ENCODE data around the gene RFPL4AL1. TPM values are rescaled to one million over a fixed set of nuclear protein-coding genes. Genes with fewer than 3 reads are reported as not detected.
"Not testable (repeated sequence)": the region's sequence is repeated elsewhere in the genome, so short reads cannot be mapped to it uniquely, and the experiment has no call there.

RFPL4AL1 gene
- total RNA-seq (2021; fragmentation: NEBNext Ultra II Directional; extraction: Animal tissue kit (Norgen Biotek cat#: 25700)) (not detected in 2 replicates), polyA plus RNA-seq (2011; rRNA removed) (not detected in 2 replicates), polyA minus RNA-seq (2011; rRNA and poly(A)+ RNA removed) (not detected in 2 replicates)
- not detected for polyA plus RNA-seq (2011; cell fraction: cytosol; rRNA removed)
- not detected for polyA plus RNA-seq (2011; cell fraction: nucleus; rRNA removed)
- polyA plus RNA-seq (2012, experiment 1 of 2): not detected in 4 replicates
- polyA plus RNA-seq (2012, experiment 2 of 2): not detected
- not detected for polyA plus RNA-seq (2013, experiment 1 of 2)
- polyA plus RNA-seq (2013, experiment 2 of 2): not detected
- not detected for polyA minus RNA-seq (2011; cell fraction: cytosol; rRNA and poly(A)+ RNA removed)
- not detected for polyA minus RNA-seq (2011; cell fraction: nucleus; rRNA and poly(A)+ RNA removed)
- long read RNA-seq, experiment 1: 0 reads
- long read RNA-seq, experiment 2: 0 reads

- CTCF ChIA-PET (ENCODE audit: partially characterized antibody); POLR2A ChIA-PET (ENCODE audit: partially characterized antibody); H4K8ac ChIP-seq (ENCODE audit: extremely low read depth, insufficient read depth, low read length); H3K23me2 ChIP-seq (ENCODE audit: low read depth, low read length); H3K27me3 ChIP-seq (replicated peaks in 1 of 4; ENCODE audit: control insufficient read depth in 3 of 4, extremely low read depth in 1 of 4, insufficient read depth in 3 of 4, low read length in 3 of 4); H2BK20ac ChIP-seq (ENCODE audit: low read length); H4K5ac ChIP-seq (ENCODE audit: insufficient read length, low read depth, low read length); H3K4me1 ChIP-seq (replicated peaks in 1 of 4; ENCODE audit: control insufficient read depth in 3 of 4, insufficient read depth in 4 of 4, low read length in 3 of 4); FAIRE-seq; DNase-seq (ENCODE audit: low read depth in 1 of 2, low spot score in 2 of 2); H3K4me3 ChIP-seq (ENCODE audit: extremely low read depth in 1 of 4, insufficient read depth in 2 of 4, low read depth in 3 of 4, low read length in 4 of 4); H3K18ac ChIP-seq (ENCODE audit: extremely low read depth, low read length); H2AFZ ChIP-seq (ENCODE audit: low read length); H3K23ac ChIP-seq (ENCODE audit: insufficient read length); H3K4ac ChIP-seq (replicated peaks; ENCODE audit: insufficient read length, low read depth, low read length); H3K79me1 ChIP-seq (ENCODE audit: low read depth, low read length); H2BK120ac ChIP-seq (replicated peaks; ENCODE audit: low read depth, low read length); H3K79me2 ChIP-seq (ENCODE audit: control insufficient read depth in 1 of 2, insufficient read depth in 2 of 2, low read length in 2 of 2); H3K27ac ChIP-seq (ENCODE audit: low read depth, low read length); H2AK5ac ChIP-seq (ENCODE audit: low read depth, low read length); H3K14ac ChIP-seq (ENCODE audit: insufficient read length); H3K4me2 ChIP-seq (ENCODE audit: insufficient read depth in 1 of 2, low read depth in 2 of 2, low read length in 2 of 2); H3K56ac ChIP-seq (replicated peaks; ENCODE audit: insufficient read length, low read depth, low read length); H2BK5ac ChIP-seq (ENCODE audit: low read depth, low read length); H4K20me1 ChIP-seq (replicated peaks in 1 of 2; ENCODE audit: control insufficient read depth in 1 of 2, insufficient read depth in 2 of 2, low read length in 2 of 2); H3K9ac ChIP-seq (replicated peaks in 1 of 4; ENCODE audit: extremely low read depth in 1 of 4, low read depth in 3 of 4, low read length in 3 of 4); H2BK12ac ChIP-seq (ENCODE audit: low read depth, low read length); H4K91ac ChIP-seq (replicated peaks; ENCODE audit: insufficient read length, low read length); H3K36me3 ChIP-seq (ENCODE audit: control insufficient read depth in 2 of 4, insufficient read depth in 4 of 4, low read length in 3 of 4); H2BK15ac ChIP-seq (ENCODE audit: low read length): not testable (repeated sequence)
- WGBS, 2 experiments (ENCODE audit: extremely low coverage in 1 of 2, insufficient coverage in 1 of 2, insufficient read length in 1 of 2, insufficient replicate concordance in 2 of 2, low coverage in 1 of 2, low lambda C conversion rate in 2 of 2, missing lambda C conversion rate in 1 of 2): 77% methylated on average over 5 of the region's 6 CpGs; no CpG with 5 or more reads in 1 of the 2 experiments
- H3K9me3 ChIP-seq (ENCODE audit: insufficient read depth in 2 of 2, low read depth in 1 of 2, low read length in 1 of 2): peaks cover 40 to 48% of the 10 kb centered on the region in 2 experiments
Measured at GRCh38 chr19:55768818-55769217, at the start of gene RFPL4AL1. RFPL4AL1 (plus strand) TSS chr19:55769118; CDS start chr19:55771805, 2,687 bp downstream.
